NOMO-1 treated with dmso at 0.1 percent for 144 hours (cell line): ENCODE measurements around the gene FBXO31.
"Not testable (repeated sequence)": the region's sequence is repeated elsewhere in the genome, so short reads cannot be mapped to it uniquely, and the experiment has no call there.

Source experiments
- DNase-seq: peaks from one replicate; lab custom pipeline; 2025; ENCODE audit not compliant: unreplicated experiment; lab: John Stamatoyannopoulos, UW

Gene FBXO31

DNA sequence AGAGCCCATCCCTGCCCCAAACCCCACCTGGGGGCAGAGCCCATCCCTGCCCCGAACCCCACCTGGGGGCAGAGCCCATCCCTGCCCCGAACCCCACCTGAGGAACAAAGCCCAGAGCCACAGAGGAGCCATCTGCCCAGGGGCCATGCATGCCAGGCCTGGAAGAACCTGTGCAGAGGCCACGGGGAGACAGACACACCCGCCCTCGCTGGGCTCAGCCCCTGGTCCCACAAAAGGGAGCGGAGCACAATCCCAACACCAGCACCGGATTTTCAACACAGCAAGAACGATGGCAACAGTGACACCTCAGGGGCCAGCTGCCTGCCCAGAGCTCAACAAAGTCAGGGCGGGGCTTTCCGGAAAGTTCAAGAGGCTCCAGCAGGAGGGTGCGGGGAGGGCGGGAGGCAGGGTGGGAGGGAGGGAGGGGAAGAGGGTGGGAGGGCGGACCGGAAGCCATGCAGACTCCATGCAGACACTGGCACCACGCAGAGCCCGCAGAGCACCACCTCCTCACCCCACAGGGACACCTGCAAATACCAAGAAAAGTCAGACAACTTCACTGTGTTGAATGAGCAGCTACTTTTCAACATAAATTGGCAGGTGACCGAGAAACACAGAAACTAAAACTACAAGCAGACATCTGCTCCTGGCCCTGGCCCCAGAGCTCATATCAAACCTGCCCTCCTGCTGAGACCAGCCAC, 38.5 kb downstream of the FBXO31 start:
- DNase-seq = no peak

DNA sequence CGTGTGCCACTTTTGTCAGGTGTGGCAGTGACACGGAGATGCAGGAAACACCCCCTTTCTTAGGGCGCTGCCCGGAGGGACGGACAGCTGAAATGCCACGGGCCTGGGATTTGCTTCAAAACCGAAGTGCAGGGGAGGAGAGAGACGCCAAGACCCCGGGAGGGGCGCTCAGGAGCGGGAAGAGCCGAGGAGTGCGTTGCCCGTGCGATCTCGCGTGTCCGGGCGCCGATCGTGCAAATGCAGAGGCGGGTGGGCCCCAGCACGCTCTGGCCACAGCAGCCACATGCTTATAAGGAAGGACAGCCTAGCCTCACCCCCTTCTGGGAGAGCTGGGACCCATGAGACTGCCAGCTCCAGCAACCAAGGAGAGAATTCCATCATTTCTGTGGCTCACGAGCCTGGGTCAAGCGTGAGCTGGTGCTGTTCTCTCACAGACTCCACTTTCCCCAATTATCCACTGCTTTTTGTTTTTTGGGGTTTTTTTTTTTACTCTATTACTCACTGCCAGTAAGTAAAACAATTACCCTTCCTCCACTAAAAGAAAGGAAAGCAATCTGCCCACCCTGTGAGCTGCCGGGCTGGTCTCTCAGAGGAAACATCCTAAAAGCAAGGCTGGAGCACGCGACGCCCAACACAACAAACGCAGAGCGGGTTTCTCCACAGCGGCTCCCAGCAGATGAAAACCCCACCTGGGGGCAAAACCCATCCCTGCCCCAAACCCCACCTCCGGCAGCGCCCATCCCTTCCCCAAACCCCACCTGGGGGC, 39.2 kb downstream of the FBXO31 start:
- no peak for DNase-seq

DNA sequence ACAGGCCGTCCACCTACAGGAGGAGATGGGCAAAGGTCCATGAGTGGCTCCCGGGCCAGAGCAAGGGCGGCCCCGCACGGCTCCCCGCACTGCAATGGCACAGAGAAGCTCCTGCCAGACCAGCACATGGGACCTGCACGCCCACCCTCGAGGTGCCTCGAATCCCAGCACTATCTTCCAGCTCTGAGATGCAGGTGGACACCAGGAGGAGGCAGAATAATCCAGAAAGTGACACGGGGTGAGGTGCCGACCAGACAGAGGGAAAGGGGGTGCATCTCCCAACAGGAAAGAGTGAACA, 39.9 kb downstream of the FBXO31 start:
- no peak for DNase-seq

DNA sequence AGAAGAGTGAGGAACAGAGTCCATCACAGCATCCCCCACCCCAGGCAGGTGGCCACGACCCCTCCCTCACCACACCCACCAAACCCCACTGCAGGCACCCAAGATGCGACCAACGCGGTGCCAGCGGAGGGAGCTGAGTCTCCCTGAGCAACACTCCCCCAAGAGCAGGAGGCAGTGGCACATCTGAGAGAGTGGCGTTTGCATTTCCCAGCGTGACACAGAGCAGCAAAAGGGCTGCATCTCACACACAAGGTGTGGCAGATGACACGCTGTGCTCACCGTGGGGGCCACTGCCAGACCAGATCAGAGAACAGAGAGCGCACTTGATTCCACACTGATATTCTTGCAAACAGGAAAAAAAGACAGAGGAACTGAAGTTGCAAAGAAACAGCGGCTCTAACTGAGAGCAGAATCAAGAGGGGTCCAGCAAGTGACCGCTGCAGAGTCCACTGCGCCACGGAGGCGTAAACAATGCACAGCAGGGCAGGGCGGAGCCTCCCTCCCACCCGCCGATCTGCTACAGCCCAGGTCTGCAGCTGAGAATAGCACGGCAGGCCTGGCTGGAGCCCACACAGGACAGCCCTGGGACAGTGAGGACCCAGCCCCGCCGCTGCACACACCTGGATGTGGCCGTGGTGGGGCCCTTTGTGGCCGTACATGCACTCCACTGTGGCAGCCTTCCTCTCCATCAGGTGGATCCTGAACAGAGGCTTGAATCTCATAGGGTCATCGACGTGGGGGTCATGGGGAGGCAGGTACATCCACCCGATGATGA, 40.4 kb downstream of the FBXO31 start:
- no peak for DNase-seq

DNA sequence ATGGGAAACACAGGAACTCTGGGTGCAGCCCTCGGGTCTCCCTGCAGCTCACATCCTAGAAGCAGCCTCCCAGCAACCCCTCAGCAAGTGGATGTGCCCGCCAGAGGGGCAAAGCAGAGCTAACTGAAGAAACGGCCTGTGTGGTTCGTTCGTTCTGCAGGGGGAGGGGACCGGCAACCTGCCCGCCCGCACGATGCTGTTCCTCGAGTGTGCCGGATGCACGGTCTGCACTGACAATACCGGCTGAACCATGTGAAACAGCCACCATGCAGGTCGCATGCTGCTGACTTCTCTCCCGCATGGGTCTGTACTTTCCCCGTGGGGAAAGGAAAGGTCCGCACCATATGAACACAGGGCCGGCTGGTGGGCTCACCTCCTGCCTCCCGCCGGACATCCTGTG, 41.1 kb downstream of the FBXO31 start:
- no peak for DNase-seq

DNA sequence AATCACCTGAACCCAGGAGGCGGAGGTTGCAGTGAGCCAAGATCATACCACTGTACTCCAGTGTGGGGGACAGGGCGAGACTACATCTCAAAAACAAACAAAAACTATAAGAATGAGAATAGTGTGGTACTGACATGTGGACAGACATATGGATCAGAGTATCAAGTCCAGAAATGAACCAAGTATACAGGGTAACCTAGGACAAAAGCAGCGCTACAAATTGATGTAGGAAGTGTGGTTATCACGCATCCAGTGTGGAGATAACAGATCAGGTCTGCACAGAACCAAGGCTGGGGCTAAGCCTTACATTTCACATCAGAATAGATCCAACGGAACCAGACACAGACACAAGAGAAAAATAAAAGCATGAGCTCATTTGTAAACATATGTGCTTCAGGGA, 43.4 kb downstream of the FBXO31 start:
- no peak for DNase-seq

DNA sequence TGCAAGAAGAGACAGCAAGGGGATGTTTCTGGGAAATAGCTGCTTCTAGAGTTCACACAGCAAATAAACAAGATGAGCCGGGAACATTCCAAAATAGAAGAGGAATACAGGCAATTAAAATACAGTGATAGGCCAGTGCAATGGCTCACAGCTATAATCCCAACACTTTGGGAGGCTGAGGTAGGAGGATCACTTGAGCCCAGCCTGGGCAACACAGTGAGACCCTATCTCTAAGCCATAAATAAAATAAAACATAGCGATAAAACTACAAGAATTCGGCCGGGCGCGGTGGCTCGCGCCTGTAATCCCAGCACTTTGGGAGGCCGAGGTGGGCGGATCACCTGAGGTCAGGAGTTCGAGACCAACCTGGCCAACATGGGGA, 43.9 kb downstream of the FBXO31 start:
- DNase-seq = not testable (repeated sequence)

DNA sequence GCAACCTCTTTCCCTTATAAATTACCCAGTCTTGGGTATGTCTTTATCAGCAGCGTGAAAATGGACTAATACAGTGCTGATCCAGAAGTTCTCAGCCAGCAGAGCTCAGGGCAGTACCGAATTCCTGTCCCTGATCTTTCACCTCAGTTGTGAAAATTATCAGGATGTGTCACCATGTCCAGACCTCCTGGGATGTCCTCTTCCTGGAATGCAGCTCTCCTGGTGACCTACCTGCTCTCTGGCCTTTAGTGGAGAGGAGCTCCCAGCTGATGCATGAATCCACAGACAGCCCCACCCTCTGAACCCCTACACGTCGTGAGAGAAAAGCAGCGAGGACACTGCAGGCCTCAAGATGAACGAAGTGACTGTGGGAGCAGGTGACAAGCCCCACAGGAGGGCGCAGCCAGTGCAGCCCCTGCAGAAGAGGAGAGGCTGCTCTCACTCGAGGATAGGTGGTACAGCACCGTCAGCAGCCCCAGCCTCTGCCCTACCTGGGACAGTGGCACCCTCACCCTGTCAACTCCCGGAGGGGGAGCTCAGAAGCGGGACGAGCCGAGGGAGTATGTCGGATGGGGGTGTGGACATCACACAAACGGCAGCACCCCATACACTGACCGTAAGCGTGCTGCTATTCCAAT, 44.4 kb downstream of the FBXO31 start:
- DNase-seq = no peak

DNA sequence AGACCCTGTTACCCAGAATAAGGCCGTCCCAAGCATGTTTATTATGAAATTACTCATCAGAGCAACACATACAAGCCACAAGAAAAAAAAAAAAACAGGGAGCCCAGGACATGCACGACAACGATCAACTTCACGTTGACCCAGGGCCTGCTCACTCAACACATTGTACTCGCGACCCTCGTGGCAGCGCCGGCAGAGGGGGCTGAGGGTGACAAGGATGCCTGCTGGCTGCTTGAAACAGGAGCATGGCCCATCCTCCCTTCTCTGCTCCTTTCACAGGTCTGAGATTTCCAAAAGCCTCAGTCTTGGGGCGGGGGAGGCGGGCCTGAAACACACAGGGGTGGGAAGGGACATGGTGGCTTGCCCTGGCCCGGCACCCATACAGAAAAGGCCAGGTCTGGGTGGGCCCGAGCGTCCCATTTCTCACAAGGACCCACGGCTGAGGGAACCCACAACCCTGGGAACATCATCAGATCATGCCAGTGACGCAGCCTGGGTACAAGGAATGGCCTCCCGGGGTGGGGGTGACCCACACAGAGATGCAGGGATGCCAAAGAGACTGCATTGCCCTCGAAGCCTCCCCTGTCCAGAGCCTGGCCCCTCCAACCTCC, 45.3 kb downstream of the FBXO31 start:
- no peak for DNase-seq

DNA sequence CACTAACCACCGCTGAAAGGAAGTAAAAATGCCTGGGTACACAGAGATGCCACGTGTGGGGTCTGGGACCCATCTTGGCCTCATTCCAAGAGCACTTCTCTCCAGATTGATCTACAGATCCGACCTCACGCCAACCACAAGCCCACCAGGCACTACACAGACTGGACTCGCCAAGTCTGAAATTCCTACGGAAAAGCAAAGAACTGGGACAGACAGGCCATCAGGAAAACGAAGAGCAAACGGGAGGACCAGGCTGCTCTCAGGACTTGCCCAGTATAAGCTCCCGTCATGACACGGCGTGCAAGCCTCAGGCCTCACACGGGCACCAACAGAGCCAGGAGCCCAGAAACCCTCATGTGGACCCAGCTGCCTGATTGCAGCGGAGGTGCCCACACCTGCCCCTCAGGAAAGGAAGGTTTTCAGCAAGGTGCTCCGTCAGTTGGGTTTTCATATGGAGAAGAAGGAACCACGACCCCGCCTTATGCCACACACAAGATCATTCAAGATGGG, 46.3 kb downstream of the FBXO31 start:
- no peak for DNase-seq

DNA sequence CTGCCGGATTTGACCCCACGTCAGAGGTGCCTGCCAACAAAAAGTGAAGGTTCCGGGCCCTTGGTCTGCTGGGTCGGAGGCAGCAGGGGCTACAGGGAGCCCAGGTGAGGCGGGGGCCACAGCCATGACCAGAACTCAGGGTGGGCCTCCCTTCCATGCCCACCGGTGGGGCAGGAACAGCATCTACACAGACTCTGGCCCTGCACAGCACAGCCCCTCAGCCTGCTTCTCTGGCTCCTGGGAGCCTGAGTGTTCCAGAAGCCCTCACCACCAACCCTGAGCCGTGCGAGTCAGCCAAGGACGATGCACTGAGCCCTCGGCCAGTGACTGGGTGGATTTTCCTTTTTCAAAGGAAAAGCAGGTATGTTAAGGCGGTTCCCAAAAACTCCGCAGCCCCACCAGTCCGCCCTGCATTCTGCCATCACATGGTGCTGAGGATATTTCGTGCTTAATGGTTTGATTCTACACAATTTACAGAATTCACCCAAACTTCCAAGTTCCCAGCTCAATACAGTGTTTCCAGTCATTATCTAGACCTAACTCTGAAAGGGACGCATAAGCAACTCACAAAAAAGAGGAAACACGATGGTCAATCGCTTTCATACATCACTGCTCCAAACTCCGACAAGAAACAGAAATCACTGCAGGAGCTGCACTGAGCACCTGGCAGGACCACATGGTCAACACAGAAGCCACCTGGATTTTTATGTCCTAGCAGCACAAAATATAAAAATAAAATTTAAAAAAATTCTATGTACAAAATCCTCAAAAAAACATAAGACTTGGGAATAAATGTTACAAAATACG, 46.9 kb downstream of the FBXO31 start:
- DNase-seq = no peak

DNA sequence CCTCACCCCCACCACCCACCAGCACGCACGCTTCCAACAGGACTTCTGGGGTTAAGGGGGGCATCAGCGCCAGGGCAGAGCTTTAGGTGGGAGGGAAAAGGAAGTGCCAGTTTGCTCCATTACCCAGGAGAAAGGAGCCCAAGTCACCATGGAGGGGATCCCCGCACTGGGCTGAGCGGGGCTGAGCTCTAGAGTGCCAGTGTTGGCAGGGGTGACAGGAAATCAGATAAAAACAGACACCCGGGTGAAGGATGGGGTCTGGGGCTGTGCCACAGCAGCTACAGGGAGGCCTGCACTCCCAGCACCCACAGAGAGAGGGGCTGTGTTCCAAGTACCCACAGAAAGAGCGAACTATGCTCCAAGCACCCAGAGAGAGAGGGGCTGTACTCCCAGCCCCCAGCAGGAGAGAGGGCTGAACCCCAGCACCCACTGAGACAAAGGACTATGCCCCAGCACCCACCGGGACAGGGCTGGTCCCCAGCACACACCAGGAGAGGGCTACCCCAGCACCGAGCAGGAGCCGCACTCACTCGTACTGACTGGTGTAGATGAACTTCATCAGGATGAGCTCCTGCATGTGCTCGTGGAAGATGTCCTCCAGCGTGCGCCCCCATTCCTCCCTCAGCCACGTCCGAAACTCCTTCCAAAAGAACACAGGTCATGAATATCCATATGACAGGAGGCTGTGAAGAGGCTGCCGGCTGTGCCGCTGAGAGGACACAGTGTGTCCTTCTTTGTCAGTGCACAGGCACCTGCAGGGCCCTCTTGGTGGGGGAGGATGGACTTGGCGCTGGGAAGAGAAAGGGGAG, 47.7 kb downstream of the FBXO31 start:
- no peak for DNase-seq

DNA sequence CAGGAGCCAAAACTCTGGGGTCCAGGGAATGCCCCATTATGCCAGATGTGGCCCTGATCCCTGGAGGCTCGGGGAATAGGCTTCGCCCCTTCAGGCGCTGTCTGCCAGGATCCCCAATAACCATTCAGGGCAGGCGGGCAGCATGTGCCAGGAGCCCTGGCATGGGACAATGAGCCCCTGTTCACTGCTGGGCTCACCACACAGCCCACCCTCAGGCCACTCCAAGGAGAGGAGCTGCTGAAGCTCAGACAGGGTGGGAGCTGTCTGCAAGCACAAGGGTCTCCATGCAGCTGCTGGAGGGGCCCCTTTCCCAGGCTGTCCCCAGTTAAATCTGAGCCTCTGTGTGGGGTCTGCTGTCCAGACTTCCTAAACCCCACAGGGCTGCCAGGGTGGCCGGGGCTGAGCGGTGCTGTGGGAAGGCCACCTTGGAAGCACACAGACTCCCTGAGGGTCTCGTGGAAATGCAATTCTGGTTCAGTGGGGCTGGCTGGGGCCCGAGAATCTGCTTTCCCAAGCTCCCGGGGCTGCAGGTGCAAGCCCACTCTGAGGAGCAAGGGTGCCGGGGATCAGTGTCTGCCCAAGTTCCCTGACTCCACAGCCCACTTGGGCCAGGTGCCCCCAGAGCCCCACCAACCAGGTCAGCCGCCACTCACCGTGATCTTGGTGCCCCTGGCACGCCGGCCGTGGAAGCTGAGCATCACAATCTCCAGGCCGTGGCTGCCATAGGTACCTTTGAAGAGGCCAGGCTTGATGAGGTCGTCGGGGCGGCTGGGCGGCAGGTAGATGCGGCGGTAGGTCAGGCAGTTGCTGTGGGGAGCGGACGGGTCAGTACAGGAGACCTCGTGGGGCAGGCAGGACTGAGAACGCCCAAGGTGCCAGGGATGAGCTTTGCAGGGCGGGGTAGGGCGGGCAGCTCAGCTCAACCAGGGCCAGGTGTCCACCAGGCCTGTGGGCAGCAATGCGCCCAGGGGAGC, 48.6 kb downstream of the FBXO31 start:
- no peak for DNase-seq

DNA sequence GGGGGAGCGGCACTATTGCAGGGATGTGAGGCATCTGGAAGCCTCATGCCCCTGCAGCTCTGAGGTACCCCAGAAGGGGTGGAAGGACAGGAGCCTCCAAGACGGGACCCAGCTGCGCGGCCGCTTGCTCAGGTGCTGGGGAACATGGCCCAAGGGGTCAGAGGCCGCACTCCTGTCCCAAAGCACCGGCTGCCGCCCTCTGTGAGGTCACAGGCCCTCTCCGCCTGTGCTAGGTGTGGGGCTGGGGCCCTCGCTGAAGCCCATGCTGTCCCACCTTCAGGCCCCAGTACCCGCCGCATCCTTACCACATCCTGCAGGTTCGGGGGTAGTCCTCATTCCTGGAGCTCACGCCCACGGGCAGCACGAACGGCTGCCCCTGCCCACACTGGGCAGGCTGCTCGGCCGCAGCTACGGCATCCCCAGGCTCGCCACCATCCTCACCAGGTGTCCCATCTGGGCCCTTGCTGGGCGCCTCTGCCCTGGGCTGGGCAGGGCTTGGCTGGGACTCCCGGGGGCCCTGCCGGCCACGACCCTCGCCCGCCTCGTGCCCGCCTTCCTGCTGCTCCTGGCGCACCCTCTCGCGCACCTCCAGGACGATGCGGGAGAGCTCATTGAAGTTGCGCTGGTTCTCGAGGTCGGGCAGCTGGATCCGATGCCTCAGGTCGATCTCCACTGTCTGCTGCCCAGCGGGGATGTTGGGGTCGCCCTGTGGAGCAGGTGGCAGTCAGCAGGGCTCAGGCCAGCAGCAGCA, 49.8 kb downstream of the FBXO31 start:
- no peak for DNase-seq

DNA sequence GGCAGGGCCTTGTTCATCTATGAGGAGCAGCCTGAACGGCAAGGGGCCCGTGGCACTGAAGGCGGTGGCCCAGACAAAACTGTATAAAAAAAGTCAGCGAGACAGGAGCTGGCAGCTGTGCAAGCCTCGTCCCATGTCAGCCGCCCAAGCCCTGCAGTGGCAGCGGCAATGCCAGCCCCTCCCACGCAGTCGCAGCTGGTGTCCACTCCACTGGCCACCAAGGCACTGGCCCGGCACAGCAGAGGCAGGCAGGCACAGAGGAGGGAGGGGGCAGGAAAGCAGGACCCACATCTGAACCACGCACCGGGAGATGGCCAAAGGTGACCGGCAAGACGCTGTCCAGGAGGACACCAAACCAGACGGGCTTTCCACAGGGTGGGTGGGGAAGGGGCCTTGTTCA, 50.5 kb downstream of the FBXO31 start:
- no peak for DNase-seq

DNA sequence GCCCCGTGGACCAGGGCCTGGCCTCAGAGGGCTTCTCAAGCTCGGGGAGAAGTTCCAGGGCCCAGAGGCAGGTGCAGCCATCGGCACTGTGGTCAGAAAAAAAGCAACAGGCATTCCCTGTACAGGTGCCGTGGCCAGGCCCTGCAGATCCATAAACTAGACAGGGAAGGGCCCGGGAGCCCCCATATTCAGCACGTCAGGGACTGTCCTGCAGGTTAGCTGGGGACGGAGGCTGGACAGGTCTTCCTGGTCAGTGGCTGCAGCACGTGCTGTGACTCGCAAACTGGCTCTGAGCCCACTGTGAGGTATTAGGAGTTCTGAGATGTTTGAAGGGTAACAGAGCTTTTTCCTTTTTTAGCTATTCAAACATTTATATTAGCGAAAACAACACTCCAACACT, 51.4 kb downstream of the FBXO31 start:
- DNase-seq = no peak

DNA sequence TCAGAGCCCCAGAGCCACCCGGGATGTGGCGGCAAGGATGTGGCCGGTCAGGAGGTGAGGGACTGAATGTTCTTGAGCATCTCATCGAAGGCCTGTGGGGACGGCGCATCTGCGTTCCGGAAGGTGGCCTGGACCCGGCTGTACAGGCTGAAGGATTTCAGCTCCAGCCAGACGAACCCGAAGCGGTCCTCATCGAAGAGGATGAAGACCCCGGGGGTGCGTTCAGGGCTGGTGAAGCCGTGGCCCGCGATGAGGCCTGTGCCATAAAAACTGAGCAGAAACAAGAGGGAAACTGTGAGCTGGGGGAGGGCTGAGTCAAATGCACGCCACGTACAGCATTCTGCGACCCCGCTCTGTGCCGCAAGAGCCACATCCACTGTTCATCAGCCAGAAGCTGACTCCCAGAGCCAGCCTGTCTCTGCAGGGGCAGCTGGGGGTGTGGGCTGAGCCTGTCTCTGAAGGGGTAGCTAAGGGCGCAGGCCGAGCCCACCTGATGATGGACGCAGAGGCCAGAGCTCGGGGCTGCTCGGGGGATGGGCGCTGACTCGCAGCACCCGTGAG, 52.3 kb downstream of the FBXO31 start:
- DNase-seq = no peak
